Suprapubic skin (tissue), 4 donors: ENCODE measurements around the gene EIF5A2.
"Not testable (repeated sequence)": the region's sequence is repeated elsewhere in the genome, so short reads cannot be mapped to it uniquely, and the experiment has no call there.

Source experiments
- EP300 ChIP-seq: sonication (generic); formaldehyde crosslinking; IDR thresholded peaks from one replicate; pipeline ENCODE4 v1.6.1; 2017; ENCODE audit warnings: antibody characterized with exemption
- POLR2A ChIP-seq, 2 donors: fragments of 450-650 bp; IDR thresholded peaks; one replicate each; pipeline ENCODE4 v1.6.1; 2017; ENCODE audit warnings: antibody characterized with exemption in 2 of 2, mild to moderate bottlenecking in 2 of 2, moderate library complexity in 2 of 2
- POLR2AphosphoS5 ChIP-seq, 3 donors: sonication (generic); formaldehyde crosslinking; IDR thresholded peaks; one replicate each; pipeline ENCODE4 v1.6.1; 2017; ENCODE audit warnings: antibody characterized with exemption in 3 of 3
- TF ChIP-seq, protein P1 (sequence below), 2 donors: fragments of 200-600 bp in 1 of 2; fragments of 450-650 bp in 1 of 2; sonication (generic) in 1 of 2; IDR thresholded peaks; one replicate each; pipeline ENCODE4 v1.5.1; 2016 to 2019; ENCODE audit warnings: antibody characterized with exemption in 2 of 2, mild to moderate bottlenecking in 1 of 2, moderate library complexity in 1 of 2

DNA sequence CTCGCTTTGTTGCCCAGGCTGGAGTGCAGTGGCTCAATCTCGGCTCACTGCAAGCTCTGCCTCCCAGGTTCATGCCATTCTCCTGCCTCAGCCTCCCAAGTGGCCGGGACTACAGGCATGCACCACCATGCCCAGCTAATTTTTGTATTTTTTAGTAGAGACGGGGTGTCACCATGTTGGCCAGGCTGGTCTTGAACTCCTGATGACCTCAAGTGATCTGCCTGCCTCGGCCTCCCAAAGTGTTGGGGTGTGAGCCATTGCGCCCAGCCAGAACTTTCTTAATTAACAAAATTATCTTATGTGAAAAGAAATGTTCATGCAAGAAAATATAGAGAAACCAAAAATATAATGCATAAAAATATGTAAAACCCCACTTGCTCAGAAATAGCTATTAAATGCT, 31.1 kb downstream of the EIF5A2 start:
- TF ChIP-seq, protein P1, sequence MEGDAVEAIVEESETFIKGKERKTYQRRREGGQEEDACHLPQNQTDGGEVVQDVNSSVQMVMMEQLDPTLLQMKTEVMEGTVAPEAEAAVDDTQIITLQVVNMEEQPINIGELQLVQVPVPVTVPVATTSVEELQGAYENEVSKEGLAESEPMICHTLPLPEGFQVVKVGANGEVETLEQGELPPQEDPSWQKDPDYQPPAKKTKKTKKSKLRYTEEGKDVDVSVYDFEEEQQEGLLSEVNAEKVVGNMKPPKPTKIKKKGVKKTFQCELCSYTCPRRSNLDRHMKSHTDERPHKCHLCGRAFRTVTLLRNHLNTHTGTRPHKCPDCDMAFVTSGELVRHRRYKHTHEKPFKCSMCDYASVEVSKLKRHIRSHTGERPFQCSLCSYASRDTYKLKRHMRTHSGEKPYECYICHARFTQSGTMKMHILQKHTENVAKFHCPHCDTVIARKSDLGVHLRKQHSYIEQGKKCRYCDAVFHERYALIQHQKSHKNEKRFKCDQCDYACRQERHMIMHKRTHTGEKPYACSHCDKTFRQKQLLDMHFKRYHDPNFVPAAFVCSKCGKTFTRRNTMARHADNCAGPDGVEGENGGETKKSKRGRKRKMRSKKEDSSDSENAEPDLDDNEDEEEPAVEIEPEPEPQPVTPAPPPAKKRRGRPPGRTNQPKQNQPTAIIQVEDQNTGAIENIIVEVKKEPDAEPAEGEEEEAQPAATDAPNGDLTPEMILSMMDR (IDR thresholded peaks at IDR 0.05): not testable (repeated sequence)
- TF ChIP-seq POLR2A (IDR thresholded peaks at IDR 0.05); POLR2AphosphoS5 (IDR thresholded peaks at IDR 0.05); EP300: not testable (repeated sequence)
